A172 (cell line): Measurements from ENCODE around the gene PDZD2. TPM values are rescaled to one million over a fixed set of nuclear protein-coding genes. Genes with fewer than 3 reads are reported as not detected.
"Not testable (repeated sequence)": the region's sequence is repeated elsewhere in the genome, so short reads cannot be mapped to it uniquely, and the experiment has no call there.

ENCODE experiments used
- DNase-seq: peaks from one replicate; pipeline ENCODE4 v3.0.0-alpha.2; 2015; ENCODE audit warnings: low spot score
- total RNA-seq: library from RNA; depleted of rRNA; stranded (reverse); fragments of >200 nt; shearing (Covaris generic); gene quantifications from 2 replicates; pipeline ENCODE4 v1.2.3, GENCODE V29; 2014

The PDZD2 gene
- total RNA-seq, 1 experiment from 2014 or later, result 0.16 TPM

DNA sequence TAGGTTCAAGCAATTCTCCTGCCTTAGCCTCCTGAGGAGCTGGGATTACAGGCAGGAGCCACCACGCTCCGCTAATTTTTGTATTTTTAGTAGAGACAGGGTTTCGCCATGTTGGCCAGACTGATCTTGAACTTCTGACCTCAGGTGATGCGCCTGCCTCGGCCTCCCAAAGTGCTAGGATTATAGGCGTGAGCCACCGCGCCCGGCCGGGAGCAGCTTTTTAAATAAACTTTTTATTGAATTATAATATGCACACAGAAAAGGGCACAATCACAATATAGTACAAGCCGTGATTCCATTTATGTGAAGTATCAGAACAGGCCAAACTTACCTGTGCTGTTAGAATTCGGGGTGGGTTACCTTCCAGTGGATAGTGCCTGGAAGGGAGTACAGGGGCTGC, 93.9 kb downstream of the PDZD2 start:
- DNase-seq, result not testable (repeated sequence)

- no peak for DNase-seq
Observed at GRCh38 chr5:31733371-31733770, 94.4 kb downstream of the PDZD2 start.

DNA sequence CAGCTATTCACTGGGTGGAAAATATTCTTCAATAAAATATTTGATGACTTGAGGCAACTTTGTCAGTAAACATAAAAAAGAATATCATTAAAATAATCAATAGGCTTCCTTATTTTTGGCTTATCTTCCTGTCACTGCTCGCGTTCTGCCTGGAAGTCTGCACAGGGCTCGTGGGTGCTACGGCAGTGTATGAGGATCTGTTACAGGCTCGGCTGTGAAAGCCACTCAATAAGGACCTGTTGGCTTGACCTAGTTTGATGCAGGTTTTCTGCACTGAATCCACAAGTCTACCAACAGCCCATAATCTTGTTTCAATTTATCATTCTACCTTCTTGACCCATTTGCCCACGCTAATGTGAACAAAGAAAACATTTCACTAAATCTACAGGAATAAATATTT, 97.2 kb downstream of the PDZD2 start:
- no peak for DNase-seq

GRCh38 chr5:31738199-31738598, 99.3 kb downstream of the PDZD2 start:
- DNase-seq, result no peak

- DNase-seq, result no peak
Observed at GRCh38 chr5:31741496-31741895, 102.6 kb downstream of the PDZD2 start.

GRCh38 chr5:31743678-31744077, 104.7 kb downstream of the PDZD2 start:
- DNase-seq, result no peak

DNA sequence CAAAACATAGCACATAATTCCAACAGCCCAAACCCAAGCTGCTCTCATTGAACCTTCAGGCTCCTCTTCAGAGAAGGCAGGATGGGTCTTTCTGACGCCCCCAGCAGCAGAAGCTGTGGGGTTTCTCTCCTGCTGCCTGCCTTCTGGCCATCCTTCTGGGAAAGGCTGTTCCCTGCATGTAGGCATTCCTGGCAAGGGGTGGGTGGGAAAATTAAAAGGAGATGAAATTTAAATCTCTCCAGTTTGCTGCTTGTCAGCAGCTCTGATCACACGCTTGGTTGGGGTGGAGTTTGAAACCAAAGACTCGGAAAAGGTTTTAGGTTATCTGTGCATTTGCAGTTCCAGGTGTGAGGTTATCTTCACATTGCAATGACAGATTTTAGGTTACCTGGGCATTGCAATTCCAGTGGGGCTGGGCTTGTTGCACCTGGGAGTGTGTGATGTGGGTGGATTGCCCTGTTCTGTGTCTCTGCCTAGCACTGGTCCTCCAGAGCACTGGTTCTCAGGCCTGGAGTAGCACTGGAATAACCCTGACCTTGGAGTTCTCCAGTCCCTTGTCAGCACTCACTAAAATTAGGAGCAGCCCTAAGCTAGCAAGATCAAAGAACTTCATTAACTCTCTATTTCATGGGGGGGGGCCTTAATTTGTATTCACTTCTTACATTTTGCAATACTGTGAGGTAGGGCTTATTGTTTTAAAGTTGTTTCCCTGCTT, 109.7 kb downstream of the PDZD2 start:
- no peak for DNase-seq

- DNase-seq, result no peak
Observed at GRCh38 chr5:31750215-31750614, 111.3 kb downstream of the PDZD2 start.

DNA sequence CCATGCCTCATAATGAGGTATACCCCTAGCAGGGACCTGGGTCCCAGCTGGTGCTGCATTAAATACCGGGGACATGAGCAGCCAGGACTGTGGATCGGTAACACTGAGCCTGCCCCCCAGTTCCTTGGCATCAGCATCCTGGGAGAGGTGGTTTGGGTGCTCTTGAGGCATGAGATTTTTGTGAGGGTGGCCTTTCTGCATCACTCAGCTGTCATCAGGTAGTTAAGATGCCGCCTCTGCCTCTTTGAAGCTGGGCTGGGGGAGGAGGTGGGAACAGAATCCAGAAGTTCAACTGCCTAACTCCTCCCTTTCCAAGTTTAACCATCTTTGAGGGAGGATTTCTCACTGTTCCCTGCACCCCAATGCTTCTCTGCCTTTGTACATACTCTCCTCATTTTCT, 112.7 kb downstream of the PDZD2 start:
- no peak for DNase-seq

DNA sequence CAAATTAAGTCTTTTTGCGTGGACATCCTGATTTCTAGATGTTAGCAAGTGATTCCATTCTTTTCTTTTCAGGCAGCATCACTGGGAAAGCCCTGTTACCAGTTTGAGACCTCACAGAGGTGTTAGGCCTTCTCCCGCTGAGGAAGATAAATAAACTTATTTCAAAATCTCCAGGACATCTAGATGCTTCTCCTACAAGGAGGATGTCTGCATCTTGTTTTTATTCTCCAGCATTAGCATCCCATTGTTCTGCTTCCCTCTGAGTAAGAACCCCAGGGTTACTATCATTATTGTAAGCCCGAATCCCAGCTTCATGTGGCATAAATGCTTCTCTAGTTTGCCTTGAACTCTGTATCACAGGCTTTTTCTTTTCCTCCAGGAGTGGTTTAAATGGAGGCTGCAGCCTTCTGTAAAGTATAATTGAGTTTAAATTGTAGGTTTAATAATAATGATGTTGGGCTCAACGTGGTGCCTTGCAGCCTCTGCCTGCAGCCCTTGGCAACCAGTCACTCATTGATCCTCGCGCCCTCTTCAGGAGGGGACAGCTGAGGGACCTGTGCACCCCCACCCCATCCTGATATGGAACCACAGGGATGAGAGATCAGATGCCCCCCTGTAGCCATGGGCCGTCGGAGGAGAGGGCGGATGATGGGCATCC, 114.9 kb downstream of the PDZD2 start:
- DNase-seq, result no peak

DNA sequence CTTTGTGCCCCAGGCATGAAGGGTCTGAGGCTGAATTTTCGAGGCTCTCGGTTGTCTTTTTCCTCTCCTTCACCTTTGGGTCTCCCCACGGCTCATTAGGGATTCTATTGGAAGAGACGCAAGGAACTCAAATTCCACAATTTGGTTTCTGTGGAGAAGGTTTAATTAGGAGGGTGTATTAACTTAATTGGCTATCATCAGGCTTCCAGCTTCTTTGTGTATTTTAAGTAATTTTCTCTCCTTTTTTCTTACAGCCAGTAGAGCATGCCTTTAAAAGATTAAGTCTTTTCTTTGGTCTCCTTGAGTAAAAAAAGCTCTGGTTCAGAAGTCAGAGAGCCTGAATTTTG, 115.4 kb downstream of the PDZD2 start:
- no peak for DNase-seq

DNA sequence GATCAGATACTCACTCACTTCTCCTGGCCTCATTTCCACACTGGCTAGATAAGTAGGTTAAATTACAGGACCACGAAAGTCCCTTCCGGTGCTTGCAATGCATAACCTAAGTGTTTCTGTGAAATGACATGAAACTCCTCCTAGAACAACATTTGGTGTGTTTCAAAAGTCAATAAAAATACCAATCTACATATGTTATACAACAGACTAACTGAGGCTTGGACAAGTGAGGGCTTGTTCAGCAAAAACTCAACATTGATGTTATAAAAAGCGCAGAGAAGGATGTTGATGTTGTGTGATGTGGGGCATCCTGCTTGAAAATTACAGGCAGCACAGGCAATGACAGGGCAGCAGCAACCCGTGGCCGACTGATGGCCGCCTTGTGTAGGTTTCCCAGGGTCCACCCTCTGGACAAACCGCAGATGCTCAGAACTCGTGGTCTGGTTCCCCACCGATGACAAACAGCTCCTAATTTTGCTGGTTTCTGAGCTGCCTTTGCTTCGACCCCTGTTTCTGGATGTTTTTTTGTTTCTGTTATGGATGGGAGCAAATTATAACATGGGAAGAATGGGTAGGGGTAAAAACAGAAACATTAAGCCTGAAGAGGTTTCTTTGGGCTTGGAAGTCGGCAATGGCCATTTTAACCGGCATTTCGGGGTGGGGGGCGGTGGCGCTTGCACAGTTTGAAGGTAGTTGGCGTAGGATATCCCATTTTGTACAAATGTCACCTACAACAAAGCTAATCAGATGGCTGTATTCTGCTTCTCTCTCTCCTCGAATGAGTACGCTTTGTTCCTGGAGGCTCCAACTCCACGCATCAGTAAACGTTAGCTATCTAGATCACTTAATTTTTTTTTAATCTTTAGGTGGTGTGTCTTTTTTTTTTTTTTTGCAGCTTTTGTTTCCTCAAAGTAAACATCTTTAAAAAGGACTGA, 116.1 kb downstream of the PDZD2 start:
- DNase-seq, result no peak

GRCh38 chr5:31755676-31756230, 116.8 kb downstream of the PDZD2 start:
- DNase-seq, result no peak

GRCh38 chr5:31757806-31758205, 118.9 kb downstream of the PDZD2 start:
- no peak for DNase-seq

GRCh38 chr5:31758803-31759425, 120.0 kb downstream of the PDZD2 start:
- no peak for DNase-seq

DNA sequence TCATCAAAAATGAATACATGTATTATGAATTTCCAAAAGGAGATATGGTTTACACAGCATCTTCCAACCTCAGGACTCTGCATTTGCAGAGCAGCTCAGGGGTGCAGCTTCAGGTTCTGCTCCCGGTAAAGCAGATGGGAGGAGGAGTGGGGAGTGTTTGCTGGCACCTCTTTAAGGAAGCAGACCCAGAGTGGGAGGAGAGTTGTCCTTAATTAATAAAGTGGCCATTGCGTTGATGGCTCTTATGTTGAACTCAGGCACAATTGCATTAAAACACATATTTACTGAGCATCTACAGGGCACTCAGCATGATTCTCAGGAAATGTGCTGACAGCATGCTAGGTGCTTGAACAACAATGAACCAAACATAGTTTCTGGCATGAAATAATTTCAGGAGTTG, 121.0 kb downstream of the PDZD2 start:
- DNase-seq, result no peak

GRCh38 chr5:31761877-31762276, 122.9 kb downstream of the PDZD2 start:
- DNase-seq, result no peak

- DNase-seq, result no peak
Observed at GRCh38 chr5:31763424-31763823, 124.5 kb downstream of the PDZD2 start.

DNA sequence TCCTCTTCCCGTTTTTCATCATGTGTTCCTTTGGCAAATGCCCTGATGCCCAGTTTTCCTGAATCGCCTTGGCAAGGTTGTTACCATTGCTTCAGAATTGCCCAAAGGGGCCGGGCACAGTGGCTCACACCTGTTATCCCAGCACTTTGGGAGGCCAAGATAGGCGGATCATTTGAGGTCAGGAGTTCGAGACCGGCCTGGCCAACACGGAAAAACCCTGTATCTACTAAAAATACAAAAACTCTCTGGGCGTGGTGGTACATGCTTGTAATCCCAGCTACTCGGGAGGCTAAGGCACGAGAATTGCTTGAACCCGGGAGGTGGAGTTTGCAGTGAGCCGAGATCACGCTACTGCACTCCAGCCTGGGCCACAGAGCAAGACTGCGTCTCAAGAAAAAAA, 125.8 kb downstream of the PDZD2 start:
- DNase-seq, result not testable (repeated sequence)

GRCh38 chr5:31767335-31768031, 128.6 kb downstream of the PDZD2 start:
- no peak for DNase-seq

DNA sequence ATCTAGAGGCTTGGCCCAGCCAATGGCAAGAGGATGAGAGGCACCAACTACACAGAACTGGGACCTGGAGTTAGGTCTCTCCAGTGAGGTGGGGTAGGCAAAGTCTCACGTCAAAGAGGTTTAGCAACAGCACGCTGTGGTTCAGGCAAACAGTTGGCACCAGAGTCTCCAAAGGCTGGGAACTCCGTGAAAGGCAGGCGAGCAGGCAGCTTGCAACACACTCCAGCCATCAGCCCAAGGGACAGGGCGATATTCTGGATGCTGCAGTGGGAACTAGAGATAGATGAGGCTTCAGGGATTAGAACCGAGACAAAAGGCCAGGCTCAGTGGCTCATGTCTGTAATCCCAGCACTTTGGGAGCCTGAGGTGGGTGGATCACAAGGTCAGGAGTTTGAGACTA, 129.1 kb downstream of the PDZD2 start:
- no peak for DNase-seq
